GM19240 (cell line): Measurements from ENCODE around the gene TMEM235.
"Not testable (repeated sequence)": the region's sequence is repeated elsewhere in the genome, so short reads cannot be mapped to it uniquely, and the experiment has no call there.

Source experiments
- DNase-seq: peaks from one replicate; pipeline ENCODE4 v3.0.0; 2011; ENCODE audit warnings: low spot score; ENCODE audit not compliant: insufficient read length

Gene TMEM235

GRCh38 chr17:78219396-78220150, 11.9 kb upstream of the TMEM235 start:
- DNase-seq, result no peak

GRCh38 chr17:78223061-78223460, 8.4 kb upstream of the TMEM235 start:
- no peak for DNase-seq

GRCh38 chr17:78223765-78224164, 7.7 kb upstream of the TMEM235 start:
- DNase-seq, result no peak

- no peak for DNase-seq
Measured at GRCh38 chr17:78224231-78225087, 7.0 kb upstream of the TMEM235 start.

- DNase-seq, result no peak
Measured at GRCh38 chr17:78225088-78225865, 6.2 kb upstream of the TMEM235 start.

- no peak for DNase-seq
Measured at GRCh38 chr17:78226055-78226758, 5.2 kb upstream of the TMEM235 start.

GRCh38 chr17:78226759-78227454, 4.5 kb upstream of the TMEM235 start:
- no peak for DNase-seq

GRCh38 chr17:78227455-78227916, 3.9 kb upstream of the TMEM235 start:
- DNase-seq, result no peak

GRCh38 chr17:78228176-78228575, 3.3 kb upstream of the TMEM235 start:
- no peak for DNase-seq

GRCh38 chr17:78230252-78230962, 1.0 kb upstream of the TMEM235 start:
- DNase-seq, result no peak

- no peak for DNase-seq
Measured at GRCh38 chr17:78231991-78232858, 794 bp downstream of the TMEM235 start.

GRCh38 chr17:78232859-78233173, 1.4 kb downstream of the TMEM235 start:
- DNase-seq, result no peak

- DNase-seq, result no peak
Measured at GRCh38 chr17:78233678-78234077, 2.2 kb downstream of the TMEM235 start.

- DNase-seq, result no peak
Measured at GRCh38 chr17:78234261-78234865, 2.9 kb downstream of the TMEM235 start.

- not testable (repeated sequence) for DNase-seq
Measured at GRCh38 chr17:78235022-78235421, 3.6 kb downstream of the TMEM235 start.

GRCh38 chr17:78235885-78236284, 4.5 kb downstream of the TMEM235 start:
- no peak for DNase-seq

GRCh38 chr17:78236362-78237127, 5.1 kb downstream of the TMEM235 start:
- no peak for DNase-seq
